Measurements from ENCODE around the gene SLC2A6. TPM values are rescaled to one million over a fixed set of nuclear protein-coding genes. Genes with fewer than 3 reads are reported as not detected.

The SLC2A6 gene
- total RNA-seq, 4 donors from 2014 or later: 0.95 to 10.7 (median 2.2) TPM

- no peaks in the 10 kb centered on the region for H3K27me3 ChIP-seq
- H3K4me1 ChIP-seq: peaks cover 0 to 2% (median 0%) of the 10 kb centered on the region in 4 donors
- no peak overlapping the region for H3K4me3 ChIP-seq
- DNase-seq: no peak
- H3K27ac ChIP-seq: peak overlapping the region in 1 of 4 donors; percentile 30
- H3K36me3 ChIP-seq: no peaks in the 10 kb centered on the region
- H3K9me3 ChIP-seq: no peaks in the 10 kb centered on the region
- no peak for TF ChIP-seq POLR2A (IDR thresholded peaks at IDR 0.05)
Observed at GRCh38 chr9:133490865-133491655, 12.2 kb upstream of the SLC2A6 start.

- Histone ChIP-seq H3K4me3 (no peak overlapping the region), H3K27me3 (no peaks in the 10 kb centered on the region), H3K9me3 (no peaks in the 10 kb centered on the region), H3K4me1 (peaks cover 0 to 6% (median 0%) of the 10 kb centered on the region in 4 donors), H3K36me3 (no peaks in the 10 kb centered on the region), H3K27ac (no peak overlapping the region)
- no peak for DNase-seq
- TF ChIP-seq CTCF (IDR thresholded peaks at IDR 0.05): no peak
- no peak for TF ChIP-seq POLR2A (IDR thresholded peaks at IDR 0.05)
Observed at GRCh38 chr9:133490201-133490681, 11.3 kb upstream of the SLC2A6 start.

GRCh38 chr9:133489253-133490190 is 10.6 kb upstream of the SLC2A6 start:
- peaks cover 0 to 6% (median 0%) of the 10 kb centered on the region in 4 donors for H3K4me1 ChIP-seq
- no peak for TF ChIP-seq POLR2A (IDR thresholded peaks at IDR 0.05)
- no peak for TF ChIP-seq CTCF (IDR thresholded peaks at IDR 0.05)
- no peak overlapping the region for H3K27ac ChIP-seq
- no peaks in the 10 kb centered on the region for H3K9me3 ChIP-seq
- H3K36me3 ChIP-seq: no peaks in the 10 kb centered on the region
- no peak for DNase-seq
- no peak overlapping the region for H3K4me3 ChIP-seq
- no peaks in the 10 kb centered on the region for H3K27me3 ChIP-seq

- H3K9me3 ChIP-seq: no peaks in the 10 kb centered on the region
- H3K27me3 ChIP-seq: no peaks in the 10 kb centered on the region
- no peak for DNase-seq
- TF ChIP-seq POLR2A (IDR thresholded peaks at IDR 0.05) (no peak), CTCF (IDR thresholded peaks at IDR 0.05) (no peak)
- H3K27ac ChIP-seq: no peak overlapping the region
- no peak overlapping the region for H3K4me3 ChIP-seq
- H3K4me1 ChIP-seq: peaks cover 0 to 6% (median 0%) of the 10 kb centered on the region in 4 donors
- no peaks in the 10 kb centered on the region for H3K36me3 ChIP-seq
Observed at GRCh38 chr9:133488686-133489252, 9.9 kb upstream of the SLC2A6 start.

- no peaks in the 10 kb centered on the region for H3K9me3 ChIP-seq
- TF ChIP-seq CTCF (IDR thresholded peaks at IDR 0.05): no peak
- TF ChIP-seq POLR2A (IDR thresholded peaks at IDR 0.05): no peak
- H3K36me3 ChIP-seq: no peaks in the 10 kb centered on the region
- no peak overlapping the region for H3K4me3 ChIP-seq
- no peak overlapping the region for H3K27ac ChIP-seq
- H3K27me3 ChIP-seq: no peaks in the 10 kb centered on the region
- DNase-seq: no peak
- peaks cover 0 to 6% (median 0%) of the 10 kb centered on the region in 4 donors for H3K4me1 ChIP-seq
Observed at GRCh38 chr9:133487331-133487725, 8.4 kb upstream of the SLC2A6 start.
